GM11168 (cell line): ENCODE results near the gene CCDC170.
"Not testable (repeated sequence)": the region's sequence is repeated elsewhere in the genome, so short reads cannot be mapped to it uniquely, and the experiment has no call there.

Experiments used
- in situ Hi-C: fragments of 300-500 bp; cut with MboI; formaldehyde crosslinking; loops from one replicate; pipeline ENCODE4 v1.12.0; 2022; ENCODE audit warnings: low sequenced_read_pairs; ENCODE audit not compliant: unreplicated experiment

The CCDC170 gene

GRCh38 chr6:151493804-151494234 is at the start of gene CCDC170:
CCDC170 (plus strand) TSS chr6:151494017; CDS start chr6:151494129, 112 bp downstream.
- in situ Hi-C loops, result no loop called here

- in situ Hi-C loops, result loop anchor here (10.0 kb wide), 1 partner anchor 229 kb away; no protein-coding TSS in a partner anchor
Measured at GRCh38 chr6:151445482-151445881, 48.3 kb upstream of the CCDC170 start.

- in situ Hi-C loops, result loop anchor here (10.0 kb wide), 1 partner anchor 228 kb away; no protein-coding TSS in a partner anchor
Measured at GRCh38 chr6:151447237-151447636, 46.6 kb upstream of the CCDC170 start.

GRCh38 chr6:151448623-151449022 is 45.2 kb upstream of the CCDC170 start:
- in situ Hi-C loops, result loop anchor here (10.0 kb wide), 1 partner anchor 226 kb away; no protein-coding TSS in a partner anchor

- in situ Hi-C loops, result not testable (repeated sequence)
Measured at GRCh38 chr6:151450928-151451327, 42.9 kb upstream of the CCDC170 start.

GRCh38 chr6:151451417-151451949 is 42.3 kb upstream of the CCDC170 start:
- in situ Hi-C loops, result no loop called here

GRCh38 chr6:151451950-151452749 is 41.7 kb upstream of the CCDC170 start, which contains the start of gene RMND1:
RMND1 (minus strand) TSS chr6:151452126; CDS start chr6:151445811, 6,315 bp downstream.
- in situ Hi-C loops, result no loop called here

- in situ Hi-C loops, result no loop called here
Measured at GRCh38 chr6:151452750-151453427, 40.9 kb upstream of the CCDC170 start.

- in situ Hi-C loops, result not testable (repeated sequence)
Measured at GRCh38 chr6:151455751-151456398, 37.9 kb upstream of the CCDC170 start.

GRCh38 chr6:151461673-151462072 is 32.1 kb upstream of the CCDC170 start:
- in situ Hi-C loops, result no loop called here

GRCh38 chr6:151464702-151465101 is 29.1 kb upstream of the CCDC170 start:
- in situ Hi-C loops, result no loop called here

GRCh38 chr6:151475653-151476523 is 17.9 kb upstream of the CCDC170 start:
- in situ Hi-C loops, result no loop called here

- in situ Hi-C loops, result no loop called here
Measured at GRCh38 chr6:151477726-151478125, 16.1 kb upstream of the CCDC170 start.

GRCh38 chr6:151478670-151479069 is 15.1 kb upstream of the CCDC170 start:
- in situ Hi-C loops, result no loop called here

- in situ Hi-C loops, result no loop called here
Measured at GRCh38 chr6:151481786-151482185, 12.0 kb upstream of the CCDC170 start.

GRCh38 chr6:151482290-151482689 is 11.5 kb upstream of the CCDC170 start:
- in situ Hi-C loops, result no loop called here

GRCh38 chr6:151483994-151484393 is 9.8 kb upstream of the CCDC170 start:
- in situ Hi-C loops, result no loop called here

GRCh38 chr6:151488226-151488625 is 5.6 kb upstream of the CCDC170 start:
- in situ Hi-C loops, result no loop called here

- in situ Hi-C loops, result no loop called here
Measured at GRCh38 chr6:151490996-151491395, 2.8 kb upstream of the CCDC170 start.
